MM.1S (cell line): ENCODE data around the gene C10orf90.

Experiments
- CTCF ChIP-seq: fragments of 300-600 bp; sonication (generic); IDR thresholded peaks from 2 replicates; pipeline ENCODE4 v1.5.1; 2016; ENCODE audit warnings: antibody characterized with exemption, low read length, mixed read lengths
- EZH2 ChIP-seq: fragments of 300-600 bp; sonication (generic); optimal IDR thresholded peaks from 2 replicates; pipeline ENCODE3; 2017; ENCODE audit warnings: low read depth, mild to moderate bottlenecking, antibody characterized with exemption, low read length, mixed read lengths
- EZH2phosphoT487 ChIP-seq: fragments of 300-600 bp; sonication (generic); IDR thresholded peaks from 2 replicates; pipeline ENCODE4 v1.6.1; 2018; ENCODE audit warnings: antibody characterized with exemption, low read length

DNA sequence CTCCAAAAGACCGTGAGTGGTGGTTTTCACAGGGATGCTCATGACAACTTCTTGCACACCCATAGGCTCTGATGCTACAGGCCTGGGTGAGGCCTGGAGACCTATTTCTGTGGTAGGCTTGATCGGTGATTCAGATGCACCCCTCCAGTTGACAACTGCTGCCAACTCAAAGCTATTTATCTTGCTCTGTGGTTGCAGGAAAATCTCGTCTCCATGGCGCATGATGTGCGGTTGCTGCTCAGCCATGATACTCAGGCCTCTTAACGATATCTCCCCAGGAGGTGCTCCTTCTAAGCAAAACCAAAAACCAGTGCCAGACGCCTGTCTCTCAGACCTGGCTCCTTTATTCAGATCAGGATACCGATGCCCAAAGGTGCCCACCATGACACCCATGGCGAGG, 31.4 kb downstream of the C10orf90 start:
- TF ChIP-seq CTCF (no peak), EZH2 (no peak), EZH2phosphoT487 (no peak)
